CD4-positive, alpha-beta T cell treated with Interleukin-4 for 4 hours (primary cell): ENCODE measurements around the gene JAKMIP3.

Source experiments
- DNase-seq: peaks from one replicate; pipeline ENCODE4 v3.0.0-alpha.2; 2020

The JAKMIP3 gene

DNA sequence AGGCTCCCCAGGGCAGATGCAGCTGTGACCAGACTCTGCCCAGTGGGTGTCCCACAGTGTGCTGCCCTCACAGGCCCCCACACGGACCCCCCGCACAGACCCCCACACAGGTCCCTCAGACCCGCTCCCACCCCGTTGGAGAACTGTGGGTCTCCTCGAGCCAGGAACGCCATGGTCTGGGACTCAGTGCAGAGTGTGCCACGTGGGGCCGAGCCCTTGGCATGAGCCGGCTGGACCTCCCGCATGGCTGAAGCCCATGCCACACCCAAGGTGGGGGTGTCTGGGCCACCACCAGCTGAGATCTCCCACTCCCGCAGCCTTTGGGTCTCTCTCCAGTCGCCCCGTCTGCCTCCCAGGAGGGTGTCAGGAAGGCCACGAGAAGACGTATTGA lies 34.3 kb downstream of the JAKMIP3 start:
- no peak for DNase-seq

DNA sequence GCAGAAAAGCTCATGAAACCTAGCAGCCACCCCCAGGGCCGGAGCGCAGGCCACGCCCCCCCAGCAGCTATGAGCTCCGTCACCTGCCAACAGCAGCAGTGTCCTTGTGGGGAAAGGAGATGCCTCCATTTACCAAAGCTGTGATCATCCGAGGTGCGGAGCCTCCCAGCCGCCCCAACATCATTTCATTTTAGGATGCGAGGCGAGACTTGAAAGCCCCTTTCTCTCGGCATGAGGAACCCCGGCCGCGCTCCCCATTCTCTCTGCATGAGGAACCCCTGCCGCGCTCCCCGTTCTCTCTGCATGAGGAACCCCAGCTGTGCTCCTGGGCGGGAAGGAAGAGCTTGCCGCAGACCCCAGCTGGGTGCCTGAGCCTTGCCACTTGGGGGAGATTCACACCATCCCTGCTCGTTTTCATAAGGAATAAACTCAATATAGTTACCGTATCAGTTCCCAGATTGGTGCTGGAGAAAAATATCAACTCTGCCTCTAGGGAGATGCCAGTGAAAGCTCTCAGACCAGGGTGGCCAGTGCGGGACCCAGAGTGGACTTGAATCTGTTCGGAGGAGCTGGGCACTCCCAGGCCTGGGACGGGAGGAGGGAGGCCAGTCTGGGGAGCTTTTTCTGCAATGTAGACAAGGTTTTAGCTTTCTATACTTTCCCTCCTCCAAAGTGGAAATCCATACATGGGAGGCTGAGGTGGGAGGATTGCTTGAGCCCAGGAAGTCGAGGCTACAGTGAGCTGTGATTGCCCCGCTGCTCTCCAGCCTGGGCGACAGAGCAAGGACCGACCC lies 35.0 kb downstream of the JAKMIP3 start:
- DNase-seq, result no peak

DNA sequence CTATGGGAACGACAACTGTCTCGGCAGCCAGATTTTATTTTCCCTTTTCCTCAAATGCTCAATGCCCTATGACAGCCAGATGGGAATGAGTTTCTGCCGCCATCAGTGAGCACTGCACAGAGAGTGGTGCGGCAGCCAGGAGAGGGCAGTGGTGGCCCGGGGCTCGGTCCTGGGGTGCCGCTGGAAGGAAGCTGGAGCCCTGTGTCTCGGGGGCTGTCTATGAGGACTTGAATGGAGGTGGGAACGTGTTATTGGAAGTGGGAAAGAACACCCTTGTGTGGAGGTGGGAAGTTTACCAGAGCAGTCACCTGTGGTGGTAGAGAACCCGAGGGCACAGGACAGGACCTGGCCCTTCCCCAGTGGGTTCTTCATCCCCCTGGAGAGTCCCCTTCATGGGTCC lies 35.8 kb downstream of the JAKMIP3 start:
- DNase-seq, result no peak

DNA sequence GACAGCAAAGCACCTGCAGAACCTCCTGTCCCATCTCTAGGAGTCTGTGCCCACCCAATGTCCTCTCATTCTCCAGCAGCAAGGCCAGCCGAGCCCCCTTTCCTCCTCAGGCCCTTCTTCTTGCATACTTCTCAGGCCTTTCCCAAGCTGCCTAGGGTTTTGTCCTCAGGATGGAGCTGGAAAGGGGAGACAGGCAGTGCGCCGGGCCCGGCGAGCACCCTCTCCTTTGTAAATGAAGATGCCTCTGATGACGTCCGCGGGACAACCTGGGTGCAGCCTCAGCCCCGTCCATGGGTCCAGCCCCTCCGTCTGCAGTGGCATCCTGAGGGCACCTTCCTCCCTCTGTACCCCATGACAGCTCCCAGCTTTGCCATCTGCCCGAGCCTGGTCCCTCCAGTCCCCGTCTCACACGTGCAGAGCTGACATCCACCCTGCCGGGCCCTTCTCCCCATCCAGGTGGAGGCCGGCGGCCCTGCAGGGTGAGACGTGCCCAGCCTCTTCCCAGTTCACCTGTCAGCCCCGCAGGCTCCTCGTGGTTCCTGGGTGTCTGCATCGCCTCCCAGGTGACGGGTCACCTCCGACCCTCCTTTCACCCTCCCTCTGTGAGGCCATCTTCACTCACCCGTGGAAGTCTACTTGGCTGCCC lies 36.4 kb downstream of the JAKMIP3 start:
- DNase-seq, result no peak

DNA sequence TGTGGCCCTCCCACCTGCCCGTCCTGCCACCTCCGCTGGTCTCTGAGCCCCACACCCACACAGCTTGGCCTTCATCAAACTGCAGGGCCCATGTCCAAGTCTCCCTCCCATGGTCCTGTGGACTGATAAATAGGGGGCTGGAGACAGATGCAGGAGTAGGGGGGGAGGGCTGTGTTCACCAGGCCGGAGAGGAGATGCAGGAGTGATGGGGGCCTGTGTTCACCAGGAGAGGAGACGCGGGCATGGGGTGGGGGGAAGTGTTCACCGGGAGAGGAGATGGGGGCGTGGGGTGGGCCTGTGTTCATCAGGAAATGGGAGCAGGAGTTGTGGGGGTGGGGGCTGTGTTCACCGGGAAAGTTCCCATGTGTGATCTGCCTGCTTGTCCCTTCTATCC lies 37.0 kb downstream of the JAKMIP3 start:
- no peak for DNase-seq

DNA sequence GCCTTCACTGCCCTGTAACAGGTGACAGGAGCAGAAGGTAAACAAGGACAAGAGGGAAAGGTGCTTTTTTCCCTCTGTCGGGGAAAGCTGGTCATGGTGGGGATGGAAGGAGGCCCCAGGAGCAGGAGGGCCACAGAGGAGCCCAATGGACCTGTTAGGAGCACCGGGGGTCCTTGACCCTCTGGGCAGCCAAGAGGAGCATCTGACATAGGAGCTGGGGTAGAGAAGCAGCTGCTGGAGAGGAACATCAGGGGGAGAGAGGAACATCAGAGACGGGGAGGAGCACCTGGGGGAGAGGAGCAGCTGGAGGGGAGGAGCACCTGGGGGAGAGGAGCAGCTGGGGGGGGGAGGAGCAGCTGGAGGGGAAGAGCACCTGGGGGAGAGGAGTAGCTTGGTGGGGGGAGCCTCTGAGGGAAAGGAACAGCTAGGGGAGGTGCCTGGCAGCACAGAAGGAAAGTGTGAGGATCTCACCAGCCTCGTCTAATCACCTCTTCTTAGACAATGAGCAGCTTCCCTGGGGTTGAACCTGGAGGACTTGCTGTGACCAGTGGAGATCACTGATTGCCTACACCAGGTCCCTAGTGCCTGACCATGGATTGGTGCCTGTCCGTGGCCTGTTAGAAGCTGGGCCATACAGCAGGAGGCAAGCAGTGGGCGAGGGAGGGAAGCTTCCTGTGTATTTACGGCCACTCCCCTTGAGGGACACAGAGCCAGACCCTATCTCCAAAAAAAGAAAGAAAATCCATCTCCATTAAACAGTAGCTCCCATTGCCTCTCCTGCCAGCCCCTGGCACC lies 37.6 kb downstream of the JAKMIP3 start:
- DNase-seq, result no peak

DNA sequence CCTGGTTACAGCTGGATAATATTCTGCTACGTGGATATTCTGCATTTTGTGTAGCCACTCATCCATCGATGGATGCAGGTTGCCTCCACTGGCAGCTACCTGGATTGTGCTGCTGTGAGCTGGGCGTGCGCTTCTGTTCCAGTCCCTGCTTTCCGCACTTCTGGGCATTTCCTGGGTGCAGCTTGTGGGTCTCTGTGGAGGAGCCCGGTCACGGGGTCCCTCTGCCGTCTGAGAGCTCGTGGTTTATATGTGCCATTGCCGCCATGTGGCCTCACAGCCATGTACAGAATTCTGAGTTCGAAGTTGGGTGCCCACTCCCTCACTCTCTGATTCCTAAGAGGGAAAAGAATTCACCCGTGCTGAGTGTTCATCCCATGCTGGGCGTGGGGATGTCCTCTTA lies 38.3 kb downstream of the JAKMIP3 start:
- no peak for DNase-seq

DNA sequence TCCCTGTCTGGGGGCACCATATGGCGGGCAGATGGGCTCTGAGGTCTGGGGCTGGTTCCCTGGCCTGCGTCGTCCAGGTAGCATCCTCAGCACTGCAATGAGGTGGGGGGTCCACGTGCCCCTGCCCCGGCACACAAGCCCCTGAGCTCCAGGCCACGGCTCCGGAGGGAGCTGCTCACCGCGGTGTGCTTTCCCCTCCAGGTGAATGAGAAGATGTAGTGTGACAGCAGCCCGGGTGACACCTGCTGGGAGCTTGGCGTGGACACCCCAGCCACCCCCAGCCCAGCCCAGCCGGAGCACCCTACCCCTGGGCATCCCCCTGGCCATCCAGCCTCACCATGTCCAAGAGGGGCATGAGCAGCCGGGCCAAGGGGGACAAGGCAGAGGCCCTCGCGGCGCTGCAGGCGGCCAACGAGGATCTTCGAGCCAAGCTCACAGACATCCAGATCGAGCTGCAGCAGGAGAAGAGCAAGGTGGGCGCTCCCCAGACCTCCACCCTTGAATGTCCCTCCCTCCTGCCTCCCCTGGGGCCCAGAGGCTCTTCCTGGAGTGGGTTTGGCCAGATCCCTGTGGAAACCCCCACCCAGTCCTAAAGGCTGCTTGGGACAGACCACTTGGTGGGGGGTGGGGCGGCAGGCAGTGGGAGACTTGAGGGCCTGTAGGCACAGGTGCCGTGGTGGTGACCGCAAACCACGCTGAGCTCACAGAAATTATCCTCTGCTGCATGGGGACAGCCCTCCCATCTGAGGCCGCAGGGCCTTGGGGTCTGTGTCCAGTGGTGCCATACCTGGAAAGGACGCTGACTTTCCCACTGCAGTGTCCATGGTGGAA lies 38.9 kb downstream of the JAKMIP3 start:
- DNase-seq, result no peak

DNA sequence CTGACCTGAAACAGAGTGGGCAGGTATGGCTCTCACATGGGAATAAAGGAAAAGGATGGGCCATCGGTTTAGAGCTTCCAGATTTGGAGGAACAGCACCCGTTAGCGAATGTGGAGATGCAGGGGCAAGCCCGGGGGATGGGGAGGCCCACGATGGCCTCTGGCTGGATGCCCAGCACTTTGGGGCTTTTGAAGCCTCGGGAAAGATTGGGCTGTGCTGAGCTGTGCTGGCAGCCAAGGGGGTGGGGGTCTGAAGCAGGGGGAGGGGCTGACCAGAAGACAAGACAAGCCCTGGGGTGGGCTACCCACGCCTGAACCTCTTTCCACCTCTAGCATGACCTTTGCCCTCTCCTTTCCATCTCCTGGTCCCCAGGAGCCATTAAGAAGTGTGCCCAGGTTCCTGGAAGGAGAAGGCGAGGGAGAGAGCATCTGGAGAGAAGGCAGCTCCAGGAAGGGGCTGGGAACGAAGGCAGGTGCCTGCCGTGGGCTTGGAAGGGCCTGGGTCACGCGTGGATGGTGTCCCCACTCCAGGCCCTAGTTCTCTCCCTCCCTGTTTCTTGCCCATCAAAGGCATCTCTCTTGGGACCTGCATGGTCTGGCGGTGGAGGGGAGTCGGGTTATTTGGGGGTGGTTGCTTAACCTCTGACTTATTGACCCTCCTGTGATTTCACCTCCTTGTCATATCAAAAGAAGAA lies 39.7 kb downstream of the JAKMIP3 start:
- no peak for DNase-seq

DNA sequence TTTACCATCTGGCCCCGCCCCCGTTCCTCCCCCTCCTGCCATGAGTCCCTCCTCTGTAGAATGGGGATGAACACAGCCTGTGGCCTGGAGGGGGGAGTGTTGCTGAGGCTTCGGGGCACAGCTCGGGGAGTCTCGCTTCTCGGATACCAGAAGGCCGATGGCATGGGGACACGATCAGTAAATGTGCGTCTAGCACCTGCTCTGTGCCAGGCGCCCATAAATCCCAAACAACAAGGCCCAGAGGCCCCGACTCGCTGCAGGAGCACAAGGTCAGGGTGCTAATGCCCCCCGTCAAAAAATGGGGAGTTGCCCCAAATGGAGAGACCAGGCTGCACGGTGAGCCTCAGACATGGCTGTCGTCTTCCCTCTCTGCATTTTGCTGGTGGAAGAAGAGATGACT lies 40.7 kb downstream of the JAKMIP3 start:
- DNase-seq, result no peak

DNA sequence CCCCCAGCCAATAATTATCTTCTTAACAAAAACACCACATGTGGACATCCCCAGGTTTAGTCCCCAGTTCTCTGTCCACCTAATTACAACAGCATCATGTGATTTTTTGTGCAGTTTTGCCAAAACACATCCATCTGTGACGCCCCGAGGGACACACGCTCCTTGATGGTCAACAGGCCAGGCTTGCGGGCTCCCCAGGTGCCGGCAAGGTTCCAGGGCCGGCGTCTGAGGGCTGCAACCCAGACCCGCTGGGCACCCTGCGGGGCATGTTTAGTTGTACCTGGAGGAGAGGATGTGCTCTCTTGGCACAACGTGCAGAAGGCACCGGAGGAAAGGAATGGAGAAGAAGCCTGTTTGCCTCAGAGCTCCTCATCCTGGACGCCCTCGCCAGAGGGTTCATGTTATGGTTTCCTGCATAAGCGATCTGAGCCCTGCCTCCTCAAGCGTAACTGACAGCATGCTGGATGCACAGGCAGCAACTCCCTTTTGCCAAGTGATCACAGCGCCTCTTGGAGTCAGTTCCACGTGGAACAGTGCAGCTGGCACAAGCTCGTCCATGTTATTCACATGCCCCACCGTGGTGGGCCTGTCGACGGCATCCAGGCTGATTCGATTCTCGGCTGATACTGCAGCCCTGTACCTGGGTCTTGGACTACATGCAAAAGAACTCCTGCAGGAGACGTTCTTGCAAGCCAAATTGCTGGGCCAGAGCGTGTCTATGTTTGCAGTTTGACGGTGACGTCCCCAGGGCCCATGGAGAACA lies 41.6 kb downstream of the JAKMIP3 start:
- no peak for DNase-seq

DNA sequence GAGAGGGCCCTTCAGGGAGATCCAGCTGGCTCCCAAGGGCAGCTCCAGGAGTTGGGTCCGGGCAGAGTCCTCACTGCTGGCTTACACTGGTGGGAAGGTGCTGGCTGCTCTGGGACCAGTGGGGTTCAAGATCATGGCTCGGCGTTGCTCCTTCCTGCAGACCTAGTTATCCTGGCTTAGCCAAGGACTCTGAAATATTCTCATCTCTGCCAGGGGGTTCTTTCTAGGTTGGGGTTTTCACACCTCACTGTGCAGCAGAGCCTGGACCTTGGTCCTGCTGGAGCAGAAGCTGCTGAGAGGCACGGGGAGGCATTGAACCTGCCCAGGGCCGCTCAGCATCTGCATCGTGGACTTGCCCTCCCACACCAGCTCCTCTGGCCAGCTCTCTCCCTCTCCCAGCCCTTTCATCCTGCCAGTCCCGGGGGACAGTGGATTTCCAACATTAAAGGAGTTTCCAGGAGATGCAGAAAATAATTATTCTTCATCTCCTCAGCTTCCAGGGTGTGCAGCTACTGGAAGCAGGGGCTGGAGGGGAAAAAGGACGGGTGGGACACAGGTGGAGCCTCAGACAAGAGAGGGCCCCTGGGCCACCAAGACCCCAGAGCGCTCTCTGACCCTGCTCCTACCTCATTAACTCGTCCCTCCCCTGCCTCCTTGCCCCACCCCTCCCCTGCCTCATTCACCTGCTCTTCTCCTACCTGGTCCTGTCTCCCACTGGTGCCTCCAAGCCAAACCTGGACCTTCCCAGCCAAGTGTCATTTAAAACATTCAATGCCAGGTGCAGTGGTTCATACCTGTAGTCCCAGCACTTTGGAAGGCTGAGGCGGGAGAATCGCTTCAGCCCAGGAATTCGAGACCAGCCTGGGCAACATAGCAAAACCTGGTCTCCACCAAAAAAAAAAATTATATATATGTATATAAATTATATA lies 42.5 kb downstream of the JAKMIP3 start:
- DNase-seq, result no peak

DNA sequence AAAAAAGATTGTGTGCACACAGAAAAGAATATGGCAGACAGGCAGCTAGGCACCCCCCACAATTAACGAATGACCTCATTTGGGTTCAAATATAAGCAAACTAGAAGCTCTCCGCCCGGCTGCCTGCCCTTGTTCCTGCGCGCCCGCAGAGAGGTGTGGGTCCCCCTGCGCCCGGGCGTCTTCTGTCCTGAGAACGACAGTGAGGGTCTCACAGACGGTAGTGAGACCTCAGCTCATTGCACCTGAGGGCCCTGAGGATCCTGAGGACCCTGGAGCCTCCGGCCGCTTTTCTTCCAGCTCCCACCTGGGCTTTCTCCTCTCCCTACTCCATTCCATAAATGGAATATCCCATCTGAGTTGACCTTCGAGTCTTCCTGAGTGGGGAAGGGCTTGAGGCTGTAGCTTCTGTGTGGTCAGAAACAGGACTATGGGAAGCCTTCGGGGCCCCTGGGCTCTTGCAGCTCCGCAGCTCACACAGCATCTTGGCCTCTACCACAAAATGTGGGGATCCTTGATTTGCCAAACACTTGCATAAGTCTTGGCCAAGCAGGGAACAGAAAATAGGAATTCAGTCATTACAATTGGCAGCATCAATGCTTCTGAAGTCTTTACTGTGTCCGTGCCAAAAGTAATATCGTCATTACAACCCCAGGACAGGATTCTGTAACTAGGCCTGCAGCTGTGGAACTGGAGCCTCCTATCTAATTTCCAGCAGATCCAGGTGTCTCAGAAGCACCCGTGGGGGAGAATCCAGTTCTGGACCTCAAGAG lies 43.8 kb downstream of the JAKMIP3 start:
- DNase-seq, result no peak

DNA sequence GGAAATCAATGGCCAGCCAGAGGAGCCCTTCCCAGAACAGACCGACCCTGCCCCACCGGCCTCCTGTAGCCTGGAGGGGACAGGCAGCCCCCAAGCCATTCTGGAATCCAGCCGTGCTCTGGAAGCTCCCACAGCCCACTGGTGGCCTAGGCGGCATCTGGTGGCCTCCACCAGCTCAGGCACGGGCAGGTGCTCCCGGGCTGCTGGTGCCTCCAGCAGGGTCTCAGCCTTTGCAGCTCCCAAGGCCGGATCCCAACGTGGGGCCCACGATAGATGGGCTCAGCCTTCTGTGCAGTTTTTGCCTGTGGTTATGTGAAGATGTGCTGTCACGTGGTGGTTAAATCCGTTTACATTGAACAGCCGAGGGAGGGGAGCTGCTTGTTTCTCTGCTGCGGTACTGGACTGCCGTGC lies 44.4 kb downstream of the JAKMIP3 start:
- no peak for DNase-seq

DNA sequence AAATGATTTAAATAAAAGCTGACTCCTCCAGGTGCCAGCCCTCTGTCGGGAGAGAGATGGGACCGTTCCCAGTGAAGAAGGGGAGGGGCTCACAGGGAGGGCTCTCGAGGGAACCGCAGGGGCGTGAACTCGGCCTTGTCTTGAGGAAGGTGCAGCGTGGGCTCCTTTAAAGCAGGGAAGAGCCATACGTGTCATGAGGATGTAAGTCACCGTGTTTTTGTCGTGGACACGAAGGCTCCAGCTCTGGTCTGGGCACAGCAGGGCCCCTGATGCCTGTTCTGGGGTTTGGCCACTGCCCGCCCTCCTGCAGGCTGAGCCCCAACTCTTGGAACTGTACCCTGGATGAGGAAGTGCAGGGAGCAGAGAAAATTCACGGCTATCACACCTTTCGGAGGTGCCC lies 45.0 kb downstream of the JAKMIP3 start:
- no peak for DNase-seq

DNA sequence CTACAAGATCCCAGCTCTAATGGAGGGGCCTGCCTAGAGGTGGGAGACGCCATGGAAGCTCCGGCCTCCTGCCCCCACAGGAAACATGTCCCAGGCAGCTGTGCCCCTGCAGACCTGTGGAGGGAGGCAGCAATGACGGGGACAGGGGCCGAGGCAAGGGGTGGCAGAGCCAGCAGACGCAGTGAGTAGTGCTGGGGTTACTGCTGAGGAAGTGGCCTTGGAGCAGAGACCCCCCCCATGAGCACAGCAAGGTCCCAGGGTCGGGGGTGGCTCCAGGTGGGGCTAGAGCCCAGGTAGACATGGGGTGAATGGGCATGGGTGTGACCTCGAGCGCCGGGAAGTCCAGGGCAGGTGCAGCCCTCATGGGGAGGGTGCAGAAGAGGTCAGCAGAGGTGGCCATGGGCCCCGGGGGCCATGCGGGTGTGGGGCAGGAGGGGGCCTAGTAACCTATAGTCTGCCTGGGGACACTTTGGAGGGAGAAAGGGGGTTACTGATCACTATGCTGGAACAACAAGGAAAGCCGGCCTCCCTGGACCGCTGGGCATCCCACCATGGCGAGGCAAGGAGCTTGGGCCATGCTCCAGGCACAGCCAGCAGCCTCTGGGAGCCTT lies 45.5 kb downstream of the JAKMIP3 start:
- DNase-seq, result no peak

DNA sequence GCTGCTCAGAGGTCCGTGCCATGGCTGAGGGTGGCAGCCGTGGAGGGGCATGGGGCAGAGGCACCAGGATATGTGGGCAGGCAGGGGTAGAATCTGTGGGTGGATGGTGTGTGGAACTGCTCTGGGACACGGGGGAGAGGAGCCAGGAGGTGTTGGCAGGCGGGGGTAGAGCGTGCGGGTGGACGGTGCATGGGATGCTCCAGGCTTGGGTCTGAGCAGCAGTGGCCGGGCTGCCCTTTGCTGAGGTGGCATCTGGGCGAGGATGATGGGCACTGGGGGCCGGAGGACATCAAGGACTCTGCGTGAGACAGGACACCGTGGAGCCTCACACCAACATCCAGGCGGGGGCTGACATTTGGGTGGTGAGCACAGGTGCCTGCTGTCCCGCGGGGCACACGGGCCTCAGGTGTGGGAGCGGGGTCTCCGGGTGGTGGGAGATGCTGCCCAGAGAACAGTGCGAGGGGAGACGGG lies 46.2 kb downstream of the JAKMIP3 start:
- DNase-seq, result no peak

DNA sequence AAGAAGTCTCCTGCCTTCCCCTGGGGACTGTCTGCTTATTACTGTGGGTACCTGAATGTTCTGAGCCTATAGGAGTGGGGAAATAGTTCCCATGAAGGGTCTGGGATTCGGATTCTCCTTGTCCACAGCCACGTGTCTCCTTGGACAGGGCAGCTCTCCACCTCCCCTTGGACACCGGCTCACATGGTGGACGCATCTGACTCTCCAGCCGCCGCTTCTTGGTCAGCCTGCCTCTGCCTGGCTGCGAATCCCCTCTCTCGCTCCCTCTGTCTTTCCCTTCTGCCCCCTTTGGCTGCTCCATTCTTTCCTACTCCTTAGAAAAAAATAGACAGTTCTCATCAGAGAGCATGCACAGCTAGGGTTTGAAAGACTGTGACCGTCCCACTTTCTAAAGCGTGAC lies 46.9 kb downstream of the JAKMIP3 start:
- DNase-seq, result no peak

DNA sequence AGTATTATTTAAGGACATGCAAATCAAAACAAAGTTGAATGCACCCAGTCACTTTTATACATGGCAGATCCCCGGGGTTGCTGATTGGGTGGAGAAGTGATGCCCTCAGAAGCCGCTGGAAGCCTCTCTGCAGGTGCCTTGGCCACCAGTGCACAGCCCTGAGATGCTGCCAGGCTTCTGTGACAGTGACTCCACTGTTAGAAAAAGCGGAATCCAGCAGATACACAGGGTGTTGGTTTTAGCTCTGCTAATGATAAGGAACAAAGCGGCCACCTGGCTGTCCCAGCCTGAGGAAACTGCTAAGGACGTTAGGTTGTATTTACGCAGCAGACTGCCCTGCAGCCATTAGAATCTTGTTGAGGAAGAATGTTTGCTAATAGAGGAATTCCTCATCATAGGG lies 47.5 kb downstream of the JAKMIP3 start:
- no peak for DNase-seq
